Right forelimb (tissue), 1 donor: Measurements from ENCODE around the gene N4BP3.
A peak's percentile ranks its signal among the peaks of the same experiment; 100 is the strongest.
"Not testable (repeated sequence)": the region's sequence is repeated elsewhere in the genome, so short reads cannot be mapped to it uniquely, and the experiment has no call there.

Source experiments
- DNase-seq: peaks from one replicate; pipeline ENCODE4 v3.0.0-alpha.2; 2018

The N4BP3 gene

DNA sequence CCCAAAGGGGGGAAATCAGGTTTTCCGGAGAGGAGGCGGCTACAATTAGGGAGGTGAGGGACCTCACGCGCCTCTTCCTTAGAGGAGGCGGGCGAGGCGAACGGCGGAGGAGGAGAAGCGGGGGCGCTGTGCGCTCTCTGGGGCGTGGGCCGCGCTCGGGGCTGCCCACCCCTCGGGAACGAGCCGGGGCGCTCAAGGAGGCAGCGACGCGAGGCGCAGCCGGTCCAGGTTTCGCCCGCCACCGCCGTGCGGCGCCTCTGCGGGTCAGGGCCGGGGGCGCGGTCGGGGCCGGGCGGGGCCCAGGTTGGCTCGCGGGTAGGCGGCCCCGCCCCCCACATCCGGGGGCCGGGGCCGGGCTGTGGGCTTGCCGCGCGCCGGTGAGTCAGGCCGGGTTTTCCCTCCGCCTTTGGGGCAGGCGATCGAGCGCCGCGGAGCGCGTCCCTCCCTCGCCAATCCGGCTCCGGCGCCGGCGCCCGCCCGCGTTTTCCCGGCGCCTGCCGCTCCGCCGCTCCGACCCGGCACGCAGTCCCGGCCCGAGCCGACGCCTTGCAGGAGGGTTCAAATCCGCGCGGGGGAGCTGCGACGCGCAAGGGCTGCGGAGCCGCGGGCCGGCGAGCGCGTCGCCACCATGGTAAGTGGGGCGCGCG, at the start of gene N4BP3:
Gene N4BP3 (plus strand): TSS at position 392 of the 647 bp plus-strand sequence. CDS start 6,052 bp downstream, outside the sequence.
- peak; percentile 63 for DNase-seq

- DNase-seq = no peak
Measured at GRCh38 chr5:178067755-178068154, 45.6 kb upstream of the N4BP3 start.

DNA sequence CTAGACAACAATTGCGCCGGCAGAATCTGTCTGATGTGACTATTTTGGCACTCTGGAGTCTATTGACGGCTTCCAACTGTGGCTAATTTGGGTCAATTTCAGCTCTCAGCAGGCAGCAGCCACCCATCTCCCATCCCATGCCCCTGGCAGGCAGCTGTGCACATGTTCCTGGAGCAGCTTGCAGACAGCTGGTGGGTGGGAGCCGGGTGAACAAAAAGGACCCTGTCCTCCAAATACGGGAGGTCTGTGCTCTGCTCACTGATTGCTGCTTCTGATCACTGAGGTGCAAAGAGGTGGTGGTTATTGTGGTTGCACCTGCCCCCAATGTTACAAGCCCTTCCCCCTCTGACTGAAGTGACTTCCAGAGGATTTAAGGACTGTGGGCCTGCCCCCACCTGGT, 45.0 kb upstream of the N4BP3 start:
- DNase-seq = no peak

GRCh38 chr5:178069909-178070308, 43.4 kb upstream of the N4BP3 start:
- DNase-seq = no peak

DNA sequence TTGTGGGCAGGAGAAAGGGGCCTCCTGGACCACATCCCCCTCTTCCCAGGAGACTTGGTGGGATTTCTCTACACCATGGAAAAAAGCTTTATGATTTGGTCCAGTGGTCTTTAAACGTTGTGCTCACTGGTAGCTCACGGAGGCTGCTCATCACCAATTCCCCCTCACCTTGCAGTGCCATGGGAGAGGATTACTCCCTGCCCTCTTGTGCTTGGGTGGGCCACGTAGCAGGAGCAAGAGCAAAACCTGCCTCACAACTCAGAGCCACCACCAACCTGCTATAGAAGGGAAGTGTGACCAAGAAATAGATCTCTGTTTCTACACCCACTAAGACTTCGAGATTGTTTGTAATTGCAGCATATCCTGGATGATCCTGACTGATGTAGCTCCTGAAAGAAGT, 42.2 kb upstream of the N4BP3 start:
- DNase-seq = no peak

DNA sequence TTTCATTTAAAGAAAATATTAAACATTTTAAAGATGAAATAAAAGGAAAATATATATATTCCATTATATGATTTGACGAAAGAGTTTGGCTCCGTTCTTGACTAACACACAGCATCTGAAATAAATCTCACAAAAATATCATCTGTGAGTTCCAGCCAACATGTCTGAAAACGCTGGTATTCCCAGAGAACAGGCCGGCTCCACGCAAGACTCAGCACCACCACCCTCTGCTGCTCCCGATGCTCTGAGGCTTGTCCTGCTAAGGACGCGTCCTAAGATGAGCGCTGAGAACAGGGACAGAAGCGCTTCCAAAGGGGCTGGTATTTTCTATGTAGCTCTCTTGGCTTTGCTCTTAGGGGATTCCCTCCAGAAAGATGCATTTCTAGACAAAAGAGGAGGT, 40.6 kb upstream of the N4BP3 start:
- no peak for DNase-seq

DNA sequence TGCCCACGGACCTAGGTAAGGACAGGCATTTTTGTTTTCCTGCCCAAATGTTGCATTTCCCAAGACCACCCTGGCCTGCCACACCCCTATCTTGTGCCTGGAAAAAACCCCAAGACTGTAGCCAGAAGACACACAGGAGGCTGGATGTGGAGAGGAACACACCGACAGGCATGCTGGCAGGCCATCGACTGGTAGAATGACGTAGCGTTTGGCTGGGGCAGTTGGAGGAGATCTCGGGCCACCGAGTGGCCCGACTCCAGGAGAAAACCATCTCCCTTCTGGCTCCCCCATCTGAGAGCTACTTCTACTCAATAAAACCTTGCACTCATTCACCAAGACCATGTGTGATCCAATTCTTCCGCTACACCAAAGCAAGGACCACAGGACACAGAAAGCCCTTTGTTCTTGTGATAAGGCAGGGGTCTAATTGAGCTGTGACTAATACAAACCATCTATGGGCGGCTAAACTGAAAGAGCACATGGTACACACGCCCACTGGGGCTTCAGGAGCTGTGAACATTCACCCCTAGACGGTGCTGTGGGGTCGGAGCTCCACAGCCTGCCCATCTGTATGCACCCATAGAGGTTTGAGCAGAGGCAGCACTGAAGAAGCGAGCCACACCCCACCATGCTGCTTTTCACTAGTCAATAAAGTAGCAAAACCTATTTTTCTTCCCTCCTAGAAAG, 38.9 kb upstream of the N4BP3 start:
- DNase-seq = no peak

DNA sequence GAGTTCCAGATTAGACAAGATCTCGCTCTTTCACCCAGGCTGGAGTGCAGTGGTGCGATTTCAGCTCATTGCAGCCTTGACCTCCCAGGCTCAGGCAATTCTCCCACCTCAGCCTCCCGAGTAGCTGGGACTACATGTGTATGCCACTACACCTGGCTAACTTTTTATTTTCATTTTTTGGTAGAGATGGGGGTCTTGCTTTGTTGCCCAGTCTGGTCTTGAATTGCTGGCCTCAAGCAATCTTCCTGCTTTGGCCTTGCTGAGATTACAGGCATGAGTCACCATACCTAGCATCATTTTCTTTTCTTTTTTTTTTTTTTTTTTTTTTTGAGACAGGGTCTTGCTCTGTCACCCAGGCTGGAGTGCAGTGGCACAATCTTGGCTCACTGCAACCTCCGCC, 36.4 kb upstream of the N4BP3 start:
- DNase-seq = not testable (repeated sequence)

DNA sequence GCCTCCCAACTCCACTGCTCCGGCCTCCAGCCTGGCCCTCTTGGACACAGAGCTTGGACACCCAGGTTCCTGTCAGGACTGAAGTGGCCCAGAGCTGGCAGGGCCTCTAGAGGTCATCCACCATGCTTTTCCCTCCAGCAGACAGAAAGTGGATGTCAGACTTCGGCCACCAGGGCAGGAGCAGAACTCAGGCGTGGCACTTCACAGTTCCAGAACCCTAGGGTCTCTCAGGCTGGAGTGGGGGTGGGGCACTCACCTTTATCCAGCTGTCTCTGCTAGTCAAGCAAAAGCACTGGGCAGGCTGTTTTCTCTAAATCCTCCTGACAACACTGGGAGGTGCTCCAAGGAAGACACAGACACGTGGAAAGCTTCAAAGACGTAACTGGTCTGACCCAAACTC, 35.6 kb upstream of the N4BP3 start:
- no peak for DNase-seq

GRCh38 chr5:178078197-178079010, 34.9 kb upstream of the N4BP3 start:
- DNase-seq = no peak

DNA sequence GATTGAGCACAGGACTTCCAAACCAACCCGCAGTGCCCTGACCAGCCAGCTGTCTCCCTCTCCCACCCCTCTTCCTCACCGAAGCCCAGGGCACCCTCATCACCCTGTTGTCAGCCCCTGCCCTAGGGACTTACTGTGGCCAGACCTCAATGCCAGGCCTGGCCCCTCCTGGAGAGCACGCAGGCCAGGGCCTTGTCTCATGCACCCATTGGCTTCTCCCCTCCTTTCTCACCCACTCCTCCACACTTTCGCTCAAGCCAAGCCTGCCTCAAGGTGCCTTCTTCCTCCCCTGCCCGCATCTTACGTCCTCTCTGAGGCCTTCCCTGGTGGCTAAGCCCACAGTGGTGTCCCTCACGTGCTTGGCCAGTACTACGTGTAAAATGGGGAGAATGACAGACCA, 33.3 kb upstream of the N4BP3 start:
- DNase-seq = no peak

DNA sequence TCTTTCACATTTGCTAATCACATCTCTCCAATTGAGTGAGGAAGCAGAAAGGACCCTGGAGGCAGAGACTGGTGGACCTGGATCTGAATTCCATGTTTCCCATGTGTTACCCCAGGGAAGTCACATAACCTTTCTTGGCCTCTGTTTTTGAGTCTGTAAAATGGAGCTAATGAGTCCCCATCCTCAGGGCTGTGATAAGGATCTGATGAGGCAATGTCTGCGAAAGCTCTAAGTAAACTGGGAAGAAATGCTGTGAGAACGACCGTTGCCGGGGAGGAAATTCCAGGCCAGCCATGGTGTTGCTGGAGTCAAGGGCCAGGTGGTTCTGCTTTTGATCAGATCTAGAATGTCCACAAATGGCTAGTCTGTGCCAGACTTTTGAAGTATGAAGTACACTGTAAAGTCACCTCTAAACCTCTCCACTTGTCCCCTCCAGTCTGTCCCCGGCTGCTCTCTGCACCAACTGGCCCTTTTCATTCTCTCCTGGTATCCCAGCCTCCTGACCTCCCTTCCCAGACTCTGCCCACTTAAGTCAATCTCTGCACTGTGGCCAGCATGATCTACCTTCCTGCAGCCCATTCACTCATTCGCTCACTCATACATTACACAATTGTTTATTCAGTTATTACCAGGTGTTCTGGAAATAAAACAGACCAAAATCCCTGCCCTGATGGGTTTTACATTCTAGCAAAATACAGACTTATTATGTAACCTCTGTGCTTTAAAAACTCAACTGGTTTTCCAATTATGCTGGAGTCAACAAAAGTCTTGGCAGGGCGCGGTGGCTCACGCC, 32.5 kb upstream of the N4BP3 start:
- DNase-seq = no peak

DNA sequence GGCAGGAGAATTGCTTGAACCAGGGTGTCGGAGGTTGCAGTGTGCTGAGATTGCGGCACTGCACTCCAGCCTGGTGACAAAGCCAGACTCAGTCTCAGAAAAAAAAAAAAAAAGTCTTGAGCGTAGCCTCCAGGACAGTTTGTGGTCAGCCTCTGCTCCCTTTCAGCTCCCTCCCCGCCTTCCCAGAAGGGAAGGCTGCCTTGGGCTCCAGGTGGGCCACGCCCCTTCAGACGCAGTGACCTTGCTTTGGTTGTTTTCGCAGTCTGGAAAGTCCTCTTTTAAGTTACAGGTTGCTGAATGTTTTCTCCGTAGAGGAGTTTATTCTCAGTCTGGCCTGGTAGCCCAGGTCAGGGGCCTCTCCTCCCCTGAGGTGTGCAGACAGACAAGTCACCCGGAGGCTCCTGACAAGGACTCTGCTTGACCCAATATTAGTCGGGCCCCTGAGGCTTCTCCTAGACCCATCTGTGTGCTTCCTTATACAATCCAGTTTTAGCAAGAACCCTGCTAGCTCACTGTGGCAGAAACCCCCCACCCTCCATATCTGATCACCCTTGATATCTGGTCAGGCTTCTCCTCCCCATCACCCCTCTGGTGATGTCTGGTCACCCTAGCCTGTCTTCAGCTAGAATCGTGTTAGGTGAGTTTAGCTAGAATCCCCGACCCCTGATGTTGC, 31.6 kb upstream of the N4BP3 start:
- no peak for DNase-seq

DNA sequence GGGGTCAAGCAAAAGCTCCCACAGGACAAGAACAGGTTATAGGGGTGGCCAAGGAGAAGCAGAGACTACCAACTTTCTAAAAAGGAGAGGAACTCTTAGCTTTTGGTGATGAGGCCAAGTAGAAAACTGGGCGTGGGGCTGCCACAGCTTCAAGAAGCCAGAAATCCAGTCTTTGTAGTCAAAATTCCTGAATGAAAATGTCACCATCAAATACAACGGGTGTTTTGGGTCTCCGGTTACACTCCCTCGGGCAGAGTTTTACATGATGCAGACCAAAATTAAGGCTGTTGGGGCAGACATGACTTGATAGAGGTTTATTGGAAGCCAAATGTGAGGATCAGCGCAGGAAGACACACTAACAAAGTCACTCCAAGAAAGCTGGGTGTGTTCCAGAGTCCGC, 29.4 kb upstream of the N4BP3 start:
- DNase-seq = no peak

- DNase-seq = no peak
Measured at GRCh38 chr5:178085316-178085715, 28.0 kb upstream of the N4BP3 start.

DNA sequence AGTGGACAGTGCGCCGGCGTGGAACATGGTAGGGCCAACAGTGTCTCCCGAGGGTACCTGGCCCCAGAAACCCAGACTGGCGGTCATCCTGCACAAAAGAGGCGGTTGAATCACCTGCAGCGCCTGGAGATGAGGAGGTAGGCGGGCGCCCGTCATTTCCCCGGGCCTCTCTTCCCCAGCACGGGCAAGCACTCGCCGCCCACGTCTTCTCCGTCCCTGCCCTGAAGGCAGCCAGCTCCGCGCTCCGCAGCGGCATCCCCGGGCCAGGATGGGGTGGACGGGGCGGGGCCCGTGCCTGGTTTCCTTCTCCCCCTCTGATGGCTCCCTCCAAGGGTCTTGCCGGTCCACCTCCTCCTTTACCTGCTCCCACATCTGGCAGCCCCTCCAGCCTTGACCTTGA, 27.1 kb upstream of the N4BP3 start:
- DNase-seq = no peak

GRCh38 chr5:178087199-178087598, 26.1 kb upstream of the N4BP3 start:
- DNase-seq = not testable (repeated sequence)

- no peak for DNase-seq
Measured at GRCh38 chr5:178090856-178091255, 22.5 kb upstream of the N4BP3 start.

DNA sequence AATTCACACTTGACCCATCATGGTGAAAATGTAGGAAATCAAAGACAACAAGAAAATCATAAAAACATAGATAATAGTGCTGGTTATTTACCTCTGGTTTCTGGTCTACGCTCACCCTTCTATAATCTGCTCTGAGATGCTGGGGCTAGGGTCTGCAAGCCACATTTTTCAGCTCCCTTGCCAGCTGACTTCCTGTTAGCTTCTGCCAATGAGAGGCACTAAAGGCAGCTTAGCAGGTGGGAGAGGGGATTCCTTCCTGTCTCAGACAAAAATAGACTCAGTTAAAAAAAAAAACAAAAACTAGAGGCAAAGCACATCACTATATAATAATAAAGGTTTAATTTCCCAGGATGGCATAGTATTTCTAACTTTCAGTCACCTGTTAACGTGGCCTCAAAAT, 20.2 kb upstream of the N4BP3 start:
- DNase-seq = no peak

- DNase-seq = no peak
Measured at GRCh38 chr5:178094345-178094744, 19.0 kb upstream of the N4BP3 start.

DNA sequence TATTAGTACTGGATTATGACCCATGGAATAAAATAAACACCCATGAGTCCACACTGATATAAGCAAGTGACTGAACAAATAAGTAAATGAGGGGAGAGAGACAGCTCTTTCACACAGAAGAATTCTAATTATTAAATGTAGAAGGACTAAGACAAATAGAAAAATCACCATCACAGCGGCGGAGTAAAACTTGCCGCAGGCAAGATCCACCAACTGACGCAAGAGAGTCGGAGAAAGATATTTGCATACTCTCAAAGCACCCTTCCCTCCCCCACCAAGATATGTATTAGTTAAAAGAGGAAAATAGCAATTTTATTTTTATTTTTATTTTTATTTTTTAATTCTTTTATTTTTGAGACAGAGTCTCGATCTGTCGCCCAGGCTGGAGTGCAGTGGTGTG, 14.6 kb upstream of the N4BP3 start:
- no peak for DNase-seq

- no peak for DNase-seq
Measured at GRCh38 chr5:178103612-178104011, 9.7 kb upstream of the N4BP3 start.

GRCh38 chr5:178104492-178104891, 8.8 kb upstream of the N4BP3 start:
- no peak for DNase-seq
